MCF 10A (cell line): ENCODE measurements around the gene GLB1L3. TPM values are rescaled to one million over a fixed set of nuclear protein-coding genes. Genes with fewer than 3 reads are reported as not detected.
A peak's percentile ranks its signal among the peaks of the same experiment; 100 is the strongest.
"Not testable (repeated sequence)": the region's sequence is repeated elsewhere in the genome, so short reads cannot be mapped to it uniquely, and the experiment has no call there.

ENCODE experiments used
- BruUV-seq: library from RNA; stranded (reverse); fragments of 400-500 nt; replicated peaks from 2 replicates; lab custom pipeline; 2021; lab: Mats Ljungman, UMichigan
- CTCF ChIA-PET: fragments of 300-600 bp; sonication (Branson Sonifier 250); formaldehyde crosslinking; extraction: SDS; loops from one replicate; lab custom pipeline; 2021; ENCODE audit warnings: antibody characterized with exemption, inconsistent platforms; lab: Yijun Ruan, JAX
- POLR2A ChIA-PET: fragments of 300-600, 350-650 bp; sonication (Branson Sonifier 250); formaldehyde crosslinking; extraction: SDS; loops from one replicate; lab custom pipeline; 2020; ENCODE audit warnings: antibody characterized with exemption, inconsistent platforms; lab: Yijun Ruan, JAX
- DNase-seq: peaks from one replicate; pipeline ENCODE4 v3.0.0-alpha.2; 2018; ENCODE audit not compliant: unreplicated experiment
- H3K27ac Mint-ChIP-seq: one replicate; pipeline ENCODE4 v1.8.0; 2022; ENCODE audit warnings: mild to moderate bottlenecking, low read depth, mixed read lengths; ENCODE audit not compliant: unreplicated experiment
- H3K27me3 Mint-ChIP-seq: one replicate; pipeline ENCODE4 v1.8.0; 2022; ENCODE audit warnings: mixed read lengths; ENCODE audit not compliant: insufficient read depth, unreplicated experiment
- H3K36me3 Mint-ChIP-seq: one replicate; pipeline ENCODE4 v1.8.0; 2022; ENCODE audit warnings: mild to moderate bottlenecking, moderate library complexity, mixed read lengths; ENCODE audit not compliant: insufficient read depth, unreplicated experiment
- H3K4me1 Mint-ChIP-seq: one replicate; pipeline ENCODE4 v1.8.0; 2022; ENCODE audit warnings: mixed read lengths; ENCODE audit not compliant: insufficient read depth, unreplicated experiment
- H3K4me3 Mint-ChIP-seq: one replicate; pipeline ENCODE4 v1.8.0; 2022; ENCODE audit warnings: mild to moderate bottlenecking, moderate library complexity, mixed read lengths; ENCODE audit not compliant: unreplicated experiment
- H3K9me3 Mint-ChIP-seq: one replicate; pipeline ENCODE4 v1.8.0; 2022; ENCODE audit warnings: mixed read lengths; ENCODE audit not compliant: unreplicated experiment
- CTCF ChIP-seq: fragments of 200-600 bp; IDR thresholded peaks from one replicate; pipeline ENCODE4 v1.8.0; 2022; ENCODE audit warnings: antibody characterized with exemption, mild to moderate bottlenecking; ENCODE audit not compliant: unreplicated experiment
- intact Hi-C: fragments of 100-400 bp; cut with micrococcal nuclease; formaldehyde crosslinking; loops from 2 replicates; pipeline ENCODE4 v1.14.1; 2022
- total RNA-seq: library from RNA; stranded (reverse); gene quantifications from 2 replicates; pipeline ENCODE4 v1.2.3, GENCODE V29; 2022

Gene GLB1L3
- total RNA-seq, 1 experiment from 2014 or later = not detected

- Mint-ChIP-seq H3K36me3 (no peaks in the 10 kb centered on the region), H3K4me1 (no peaks in the 10 kb centered on the region), H3K27me3 (peaks cover 23% of the 10 kb centered on the region), H3K27ac (no peak overlapping the region), H3K9me3 (no peaks in the 10 kb centered on the region), H3K4me3 (no peak overlapping the region)
- DNase-seq = no peak
- TF ChIP-seq CTCF = no peak
- CTCF ChIA-PET = interaction anchor here (2.7 kb wide), 1 partner anchor 16 kb away, joined by 14 read pairs; no protein-coding TSS in a partner anchor
- intact Hi-C loops = no loop called here
- no TSS peak for BruUV-seq
- POLR2A ChIA-PET = no interaction called here
These were observed 2.2 kb downstream of the GLB1L3 start for GRCh38 chr11:134278356-134278755.

- H3K4me1 Mint-ChIP-seq, H3K9me3 Mint-ChIP-seq, BruUV-seq, POLR2A ChIA-PET, DNase-seq, H3K36me3 Mint-ChIP-seq, H3K27ac Mint-ChIP-seq, H3K4me3 Mint-ChIP-seq: not testable (repeated sequence)
- intact Hi-C loops = loop anchor here (2.0 kb wide), 1 partner anchor 63 kb away; no protein-coding TSS in a partner anchor
- CTCF ChIA-PET = interaction anchor here (1.4 kb wide), 1 partner anchor 9 kb away, joined by 4 read pairs; no protein-coding TSS in a partner anchor
- H3K27me3 Mint-ChIP-seq = peaks cover 11% of the 10 kb centered on the region
These were observed 5.5 kb downstream of the GLB1L3 start for GRCh38 chr11:134281635-134282034.

GRCh38 chr11:134282121-134283045 lies 6.2 kb downstream of the GLB1L3 start:
- BruUV-seq = no TSS peak
- Mint-ChIP-seq H3K27ac (no peak overlapping the region), H3K36me3 (no peaks in the 10 kb centered on the region), H3K9me3 (no peaks in the 10 kb centered on the region), H3K4me3 (no peak overlapping the region), H3K4me1 (no peaks in the 10 kb centered on the region), H3K27me3 (peaks cover 3% of the 10 kb centered on the region)
- no peak for TF ChIP-seq CTCF
- ChIA-PET POLR2A (interaction anchor here (0.7 kb wide), 1 partner anchor 13 kb away, joined by 3 read pairs; no protein-coding TSS in a partner anchor), CTCF (interaction anchor here (0.5 to 1.4 kb wide), 2 partner anchors 9 to 28 kb away, joined by 4 read pairs; no protein-coding TSS in a partner anchor)
- peak; percentile 20 for DNase-seq
- intact Hi-C loops = no loop called here

GRCh38 chr11:134283461-134284230 lies 7.5 kb downstream of the GLB1L3 start:
- no peak for TF ChIP-seq CTCF
- intact Hi-C loops = no loop called here
- Mint-ChIP-seq H3K36me3 (no peaks in the 10 kb centered on the region), H3K4me1 (no peaks in the 10 kb centered on the region), H3K9me3 (no peaks in the 10 kb centered on the region), H3K4me3 (no peak overlapping the region), H3K27ac (no peak overlapping the region), H3K27me3 (no peaks in the 10 kb centered on the region)
- no peak for DNase-seq
- POLR2A ChIA-PET = no interaction called here
- CTCF ChIA-PET = interaction anchor here (0.5 to 0.6 kb wide), 3 partner anchors 27 to 484 kb away, joined by 3 to 4 read pairs (median 3); no protein-coding TSS in a partner anchor
- no TSS peak for BruUV-seq

GRCh38 chr11:134284349-134284748 lies 8.2 kb downstream of the GLB1L3 start:
- H3K27me3 Mint-ChIP-seq, H3K9me3 Mint-ChIP-seq, CTCF ChIA-PET, H3K4me3 Mint-ChIP-seq, BruUV-seq, H3K27ac Mint-ChIP-seq, intact Hi-C loops, POLR2A ChIA-PET, DNase-seq, H3K4me1 Mint-ChIP-seq, H3K36me3 Mint-ChIP-seq: not testable (repeated sequence)
